Measurements from ENCODE around the gene TMEM178B. TPM values are rescaled to one million over a fixed set of nuclear protein-coding genes. Genes with fewer than 3 reads are reported as not detected.

TMEM178B gene
- total RNA-seq, 2 experiments from 2014 or later, result not detected

DNA sequence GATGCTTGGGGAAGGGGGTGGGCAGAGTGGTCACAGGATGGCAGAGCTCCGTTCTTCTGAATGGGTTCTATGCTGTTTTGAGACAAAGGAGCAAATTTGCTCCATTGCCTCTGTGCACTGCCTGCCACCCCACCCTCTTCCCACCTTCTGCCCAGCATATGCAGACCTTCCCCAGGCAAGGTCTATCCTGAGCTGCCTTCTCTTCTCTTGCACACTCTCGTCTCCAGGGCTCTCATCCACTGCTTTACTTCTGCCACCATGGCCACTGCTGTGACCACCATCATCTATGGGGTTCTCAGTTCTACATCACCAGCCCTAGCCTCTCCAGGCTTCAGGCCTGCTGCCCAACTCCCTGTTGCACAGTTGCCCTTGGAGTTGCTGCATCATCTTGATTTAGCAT lies 230.4 kb downstream of the TMEM178B start:
- TF ChIP-seq, protein P1, sequence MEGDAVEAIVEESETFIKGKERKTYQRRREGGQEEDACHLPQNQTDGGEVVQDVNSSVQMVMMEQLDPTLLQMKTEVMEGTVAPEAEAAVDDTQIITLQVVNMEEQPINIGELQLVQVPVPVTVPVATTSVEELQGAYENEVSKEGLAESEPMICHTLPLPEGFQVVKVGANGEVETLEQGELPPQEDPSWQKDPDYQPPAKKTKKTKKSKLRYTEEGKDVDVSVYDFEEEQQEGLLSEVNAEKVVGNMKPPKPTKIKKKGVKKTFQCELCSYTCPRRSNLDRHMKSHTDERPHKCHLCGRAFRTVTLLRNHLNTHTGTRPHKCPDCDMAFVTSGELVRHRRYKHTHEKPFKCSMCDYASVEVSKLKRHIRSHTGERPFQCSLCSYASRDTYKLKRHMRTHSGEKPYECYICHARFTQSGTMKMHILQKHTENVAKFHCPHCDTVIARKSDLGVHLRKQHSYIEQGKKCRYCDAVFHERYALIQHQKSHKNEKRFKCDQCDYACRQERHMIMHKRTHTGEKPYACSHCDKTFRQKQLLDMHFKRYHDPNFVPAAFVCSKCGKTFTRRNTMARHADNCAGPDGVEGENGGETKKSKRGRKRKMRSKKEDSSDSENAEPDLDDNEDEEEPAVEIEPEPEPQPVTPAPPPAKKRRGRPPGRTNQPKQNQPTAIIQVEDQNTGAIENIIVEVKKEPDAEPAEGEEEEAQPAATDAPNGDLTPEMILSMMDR (IDR thresholded peaks at IDR 0.05), result no peak
- peaks cover 0 to 4% of the 10 kb centered on the region in 2 experiments for H3K27me3 ChIP-seq (ENCODE audit: control insufficient read depth in 1 of 2, insufficient read depth in 2 of 2, low read length in 2 of 2)
- no peak overlapping the region for H3K27ac Mint-ChIP-seq
- H3K4me1 Mint-ChIP-seq (ENCODE audit: low read depth), result no peaks in the 10 kb centered on the region
- peaks cover 0 to 3% of the 10 kb centered on the region in 2 experiments for H3K9me3 ChIP-seq (ENCODE audit: control insufficient read depth in 1 of 2, insufficient read depth in 1 of 2, low read length in 2 of 2)
- DNase-seq (no peak), ATAC-seq (ENCODE audit: poor library complexity) (no peak)
- H3K36me3 ChIP-seq (ENCODE audit: insufficient read depth, low read length), result no peaks in the 10 kb centered on the region
- no peaks in the 10 kb centered on the region for H3K9me3 Mint-ChIP-seq
- H3K36me3 Mint-ChIP-seq (ENCODE audit: low read depth), result no peaks in the 10 kb centered on the region
- H3K4me3 Mint-ChIP-seq, result no peak overlapping the region
- no peak overlapping the region for H3K4me3 ChIP-seq (ENCODE audit: low read length)
- CTCF ChIA-PET, result no interaction called here
- no peak overlapping the region for H3K27ac ChIP-seq (ENCODE audit: low read depth in 1 of 2, low read length in 2 of 2)
- no peaks in the 10 kb centered on the region for H3K4me1 ChIP-seq (ENCODE audit: insufficient read depth, low read length)
- POLR2A ChIA-PET, result no interaction called here
- H3K27me3 Mint-ChIP-seq, result peaks cover 14% of the 10 kb centered on the region
- intact Hi-C loops (cut with DNase I, micrococcal nuclease), result no loop called here

DNA sequence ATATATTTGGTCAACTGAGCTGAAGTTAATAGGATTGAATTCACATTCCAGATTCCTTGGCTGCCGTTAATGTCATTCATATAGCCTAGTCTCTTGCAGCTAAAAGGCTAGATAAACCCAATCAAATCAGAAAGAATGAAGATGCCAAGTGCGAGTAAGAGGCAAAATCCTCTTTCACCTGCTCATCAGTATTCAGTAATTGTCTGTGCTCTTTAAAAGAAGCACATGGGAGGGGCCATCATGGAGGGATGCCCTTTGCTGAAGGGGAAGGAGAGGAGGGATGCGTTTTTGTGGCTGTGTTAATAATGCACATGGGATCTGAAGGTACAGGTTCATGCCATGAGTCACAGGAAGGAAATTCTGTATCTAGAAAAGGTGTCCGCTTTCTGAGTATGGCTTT lies 232.2 kb downstream of the TMEM178B start:
- H3K27me3 Mint-ChIP-seq, result peaks cover 6% of the 10 kb centered on the region
- no peak for ATAC-seq (ENCODE audit: poor library complexity)
- no peaks in the 10 kb centered on the region for H3K36me3 ChIP-seq (ENCODE audit: insufficient read depth, low read length)
- H3K9me3 ChIP-seq (ENCODE audit: control insufficient read depth in 1 of 2, insufficient read depth in 1 of 2, low read length in 2 of 2), result no peaks in the 10 kb centered on the region
- no peak overlapping the region for H3K27ac Mint-ChIP-seq
- peaks cover 0 to under 1% of the 10 kb centered on the region in 2 experiments for H3K27me3 ChIP-seq (ENCODE audit: control insufficient read depth in 1 of 2, insufficient read depth in 2 of 2, low read length in 2 of 2)
- H3K36me3 Mint-ChIP-seq (ENCODE audit: low read depth), result no peaks in the 10 kb centered on the region
- no peak overlapping the region for H3K4me3 Mint-ChIP-seq
- no peak for DNase-seq
- intact Hi-C loops (cut with DNase I, micrococcal nuclease), result no loop called here
- H3K4me1 ChIP-seq (ENCODE audit: insufficient read depth, low read length), result no peaks in the 10 kb centered on the region
- H3K27ac ChIP-seq (ENCODE audit: low read depth in 1 of 2, low read length in 2 of 2), result no peak overlapping the region
- POLR2A ChIA-PET, result no interaction called here
- peaks cover 1% of the 10 kb centered on the region for H3K9me3 Mint-ChIP-seq
- CTCF ChIA-PET, result no interaction called here
- no peak overlapping the region for H3K4me3 ChIP-seq (ENCODE audit: low read length)
- no peaks in the 10 kb centered on the region for H3K4me1 Mint-ChIP-seq (ENCODE audit: low read depth)
- TF ChIP-seq, protein P1 (IDR thresholded peaks at IDR 0.05), result no peak

DNA sequence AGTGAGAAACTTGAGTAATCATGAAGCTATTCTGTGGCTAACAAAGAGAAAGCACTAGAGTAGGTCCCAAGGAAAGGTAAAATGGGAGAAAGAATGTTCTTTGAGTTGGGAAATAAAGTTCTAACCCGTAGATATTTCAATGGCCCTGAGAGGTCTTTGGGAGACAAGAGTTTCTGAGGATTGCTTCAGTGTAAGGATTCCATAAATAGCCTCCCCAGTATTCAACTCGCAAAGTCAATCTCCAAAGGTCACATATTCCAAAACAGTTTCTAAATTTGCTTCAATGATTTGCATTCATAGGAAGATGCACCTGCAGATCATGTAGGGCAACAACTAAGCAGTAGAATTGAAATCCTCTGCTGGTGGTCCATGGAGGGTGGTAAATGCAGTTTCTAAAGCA lies 238.5 kb downstream of the TMEM178B start:
- TF ChIP-seq, protein P1 (IDR thresholded peaks at IDR 0.05), result no peak
- ATAC-seq (ENCODE audit: poor library complexity) (no peak), DNase-seq (no peak)
- no peak overlapping the region for H3K4me3 Mint-ChIP-seq
- no peaks in the 10 kb centered on the region for H3K4me1 Mint-ChIP-seq (ENCODE audit: low read depth)
- H3K4me1 ChIP-seq (ENCODE audit: insufficient read depth, low read length), result no peaks in the 10 kb centered on the region
- peaks cover 13% of the 10 kb centered on the region for H3K27me3 Mint-ChIP-seq
- CTCF ChIA-PET, result no interaction called here
- POLR2A ChIA-PET, result no interaction called here
- no peaks in the 10 kb centered on the region for H3K36me3 ChIP-seq (ENCODE audit: insufficient read depth, low read length)
- intact Hi-C loops (cut with DNase I, micrococcal nuclease), result no loop called here
- H3K4me3 ChIP-seq (ENCODE audit: low read length), result no peak overlapping the region
- H3K27ac Mint-ChIP-seq, result no peak overlapping the region
- no peak overlapping the region for H3K27ac ChIP-seq (ENCODE audit: low read depth in 1 of 2, low read length in 2 of 2)
- peaks cover 1% of the 10 kb centered on the region for H3K9me3 Mint-ChIP-seq
- no peaks in the 10 kb centered on the region for H3K36me3 Mint-ChIP-seq (ENCODE audit: low read depth)
- H3K9me3 ChIP-seq (ENCODE audit: control insufficient read depth in 1 of 2, insufficient read depth in 1 of 2, low read length in 2 of 2), result no peaks in the 10 kb centered on the region
- no peaks in the 10 kb centered on the region for H3K27me3 ChIP-seq (ENCODE audit: control insufficient read depth in 1 of 2, insufficient read depth in 2 of 2, low read length in 2 of 2)

All from CD4-positive, alpha-beta T cell (primary cell).